HG02981 (cell line): ENCODE measurements around the gene DNAJA3.
A peak's percentile ranks its signal among the peaks of the same experiment; 100 is the strongest.

Experiments used
- ATAC-seq: cut with Tn5 transposase; IDR thresholded peaks from one replicate; pipeline ENCODE4 v1.9.1; 2021; ENCODE audit warnings: mild to moderate bottlenecking, moderate library complexity; ENCODE audit not compliant: unreplicated experiment

DNAJA3 gene

DNA sequence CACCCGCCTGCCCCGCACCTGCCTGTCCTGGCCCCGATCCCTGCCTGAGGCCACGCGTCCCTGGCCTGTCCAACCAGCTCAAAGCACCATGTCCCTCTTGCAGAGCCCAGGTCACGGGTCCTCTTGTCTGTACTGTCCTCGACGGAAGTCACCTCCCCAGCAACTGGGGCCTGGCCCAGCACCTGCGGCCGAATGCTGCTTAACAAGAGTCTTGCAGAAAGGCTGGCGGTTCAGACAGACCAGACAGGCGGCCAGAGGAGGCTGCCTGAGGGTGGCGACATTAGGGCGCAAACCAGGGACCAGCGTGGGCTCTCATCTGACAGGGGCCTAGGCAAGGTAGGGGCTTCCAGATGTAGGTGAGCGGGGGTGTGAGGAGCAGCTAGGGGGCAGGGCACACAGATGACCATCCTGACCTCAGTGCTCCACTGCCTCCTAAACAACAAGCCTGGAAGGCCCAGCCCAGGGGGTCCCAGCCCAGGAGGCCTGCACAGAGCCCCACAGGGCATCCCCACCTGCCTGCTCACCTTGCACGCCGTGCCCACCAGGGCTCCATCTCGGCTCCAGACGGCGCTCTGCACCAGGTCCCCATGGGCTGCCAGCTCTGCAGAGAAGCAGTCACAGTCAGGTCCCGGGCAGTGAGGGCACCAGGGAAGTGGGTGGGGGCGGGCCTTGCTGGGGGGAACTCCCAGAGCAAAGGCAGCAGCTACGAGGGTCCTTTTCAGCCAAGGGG, 20.5 kb upstream of the DNAJA3 start:
- no peak for ATAC-seq

DNA sequence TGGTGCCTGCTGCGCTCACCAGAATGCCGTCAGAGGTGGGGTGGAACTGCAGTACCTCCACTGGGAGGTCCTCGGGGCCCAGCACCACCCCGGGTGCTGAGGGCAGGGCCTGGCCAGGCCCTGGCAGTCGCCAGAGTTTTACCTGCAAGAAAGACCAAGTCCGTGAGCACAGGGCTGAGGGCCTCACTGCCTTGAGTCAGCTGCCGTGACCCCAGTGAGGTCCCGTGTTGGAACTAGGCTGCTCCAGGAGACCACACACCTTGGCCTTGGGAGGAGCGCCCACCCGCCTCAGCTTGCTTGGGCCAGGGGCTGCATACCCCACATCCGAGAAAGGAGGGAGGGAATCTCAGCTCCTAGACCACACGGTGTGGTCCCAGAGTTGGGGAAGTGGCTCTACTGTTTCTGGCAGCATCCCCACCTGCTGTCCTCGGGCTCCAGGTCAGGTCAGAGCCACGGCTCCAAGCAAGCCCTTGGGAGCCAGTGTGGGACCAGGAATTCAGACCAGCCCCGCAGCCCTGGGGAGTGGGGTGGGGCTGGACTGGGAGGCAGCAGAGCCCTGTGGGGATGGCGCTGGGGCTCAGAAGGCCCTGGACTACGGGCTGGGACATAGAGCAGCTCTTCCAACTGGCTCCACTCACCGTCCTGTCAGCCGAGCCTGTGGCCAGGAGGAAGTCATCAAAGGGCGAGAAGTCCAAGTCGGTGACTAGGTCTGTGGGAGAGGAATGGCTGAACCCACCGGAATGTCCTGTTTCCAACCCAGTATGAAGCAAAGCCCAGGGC, 17.9 kb upstream of the DNAJA3 start:
- no peak for ATAC-seq

DNA sequence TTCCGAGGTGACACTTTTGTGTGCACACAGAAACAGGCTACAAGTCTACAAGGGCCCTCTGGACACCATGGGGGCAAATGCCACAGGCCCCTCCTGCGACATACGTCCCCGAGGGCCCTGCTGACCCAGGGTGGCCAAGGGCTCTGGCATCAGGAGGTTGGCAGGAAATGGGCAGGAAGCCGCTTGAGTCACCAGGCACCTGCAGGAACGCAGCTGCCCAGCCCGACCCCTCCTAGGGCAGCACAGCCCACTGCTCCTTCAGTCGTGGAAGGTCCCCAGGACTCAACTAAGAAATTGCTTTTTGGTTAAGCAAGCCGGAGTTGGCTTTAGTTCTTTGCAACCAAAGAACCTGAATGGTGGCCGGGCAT, 17.4 kb upstream of the DNAJA3 start:
- no peak for ATAC-seq

DNA sequence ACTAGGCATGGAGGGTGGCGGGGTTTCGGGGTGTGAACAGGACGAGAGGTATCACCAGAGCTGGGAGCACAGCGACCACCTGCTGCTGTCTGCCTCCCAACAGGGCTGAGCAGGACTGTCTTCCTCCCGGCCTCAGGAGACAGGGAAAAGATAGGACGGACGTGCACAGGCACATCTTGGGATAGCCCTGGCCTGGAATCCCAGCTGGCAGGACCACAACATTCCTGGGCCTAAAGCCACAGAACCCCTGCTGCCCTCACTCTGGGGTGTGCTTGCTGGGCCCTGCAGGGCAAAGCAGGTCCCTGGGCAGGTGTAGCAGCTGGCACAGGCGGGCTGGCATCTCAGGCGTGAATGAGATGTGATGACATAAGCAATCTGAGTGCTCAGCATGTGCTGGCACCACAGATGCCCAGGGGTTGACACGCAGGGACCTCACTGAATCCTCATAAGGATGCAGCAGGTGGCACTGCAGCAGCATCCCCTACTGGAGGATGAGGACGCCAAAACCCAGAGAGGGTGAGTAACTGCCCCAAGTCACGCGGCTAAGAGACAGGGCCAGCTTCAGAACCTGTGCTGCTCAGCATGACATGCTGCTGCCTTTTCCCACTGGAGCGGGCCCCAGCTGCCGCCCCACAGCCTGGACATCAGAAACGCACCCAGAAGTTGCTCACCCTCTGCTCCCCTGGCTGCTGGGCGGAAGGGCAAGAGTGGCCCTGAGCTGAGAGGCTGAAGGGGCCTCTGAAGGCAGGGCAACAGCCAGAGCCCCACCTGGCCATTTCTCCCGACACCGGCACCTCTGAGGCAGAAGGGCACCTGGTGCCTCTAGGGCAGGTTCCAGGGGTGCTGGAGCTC, 16.4 kb upstream of the DNAJA3 start:
- no peak for ATAC-seq

DNA sequence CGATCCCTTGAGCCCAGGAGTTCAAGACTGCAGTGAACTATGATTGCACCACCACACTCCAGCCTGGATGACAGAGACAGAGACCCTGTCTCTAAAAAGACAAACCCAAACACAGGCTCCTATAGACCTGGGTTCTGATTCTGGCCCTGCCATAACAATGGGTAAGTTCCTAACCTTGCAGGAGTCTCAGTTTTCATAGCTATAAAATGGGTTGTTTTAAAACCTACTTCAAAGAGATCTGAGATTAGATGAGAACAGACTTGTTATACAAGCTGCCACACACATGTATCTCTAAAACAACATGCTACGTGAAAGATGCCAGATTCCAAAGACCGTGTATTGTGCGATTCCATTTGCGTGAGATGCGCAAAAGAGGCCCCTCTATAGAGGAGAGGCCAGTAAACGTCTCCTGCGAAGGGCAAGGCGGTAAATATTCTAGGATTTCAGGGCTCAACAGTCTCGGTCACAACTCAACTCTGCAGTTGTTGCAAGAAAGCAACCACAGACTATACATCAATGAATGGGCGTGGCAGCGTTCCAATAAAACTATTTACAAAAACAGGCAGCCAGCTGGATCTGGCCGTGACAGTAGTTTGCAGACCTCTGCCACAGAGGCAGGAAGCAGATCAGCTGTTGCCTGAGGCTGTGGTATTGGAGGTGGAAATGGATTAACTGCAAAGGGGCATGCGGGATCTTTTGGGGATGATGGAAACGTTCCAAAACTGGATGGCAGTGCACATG, 15.2 kb upstream of the DNAJA3 start:
- ATAC-seq: no peak

DNA sequence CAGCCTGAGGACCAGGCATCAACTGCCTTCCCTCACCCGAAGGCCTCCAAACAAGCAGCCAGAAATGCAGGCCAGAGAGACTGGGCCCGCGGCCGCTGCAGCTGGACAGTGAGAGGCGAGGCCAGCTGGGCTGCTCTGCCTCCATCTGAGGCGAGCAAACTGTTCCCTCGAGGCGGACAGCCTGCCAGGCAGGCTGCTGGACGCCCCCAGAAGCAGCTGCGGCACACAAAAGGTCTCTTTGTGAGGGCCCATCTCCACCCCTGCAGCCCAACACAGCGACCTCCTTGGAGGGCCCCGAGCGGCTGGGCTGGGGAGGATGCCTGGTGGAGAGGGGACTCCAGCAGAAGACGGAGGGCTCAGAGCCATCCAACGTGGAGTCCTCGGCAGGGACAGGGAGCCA, 14.0 kb upstream of the DNAJA3 start:
- ATAC-seq: no peak

DNA sequence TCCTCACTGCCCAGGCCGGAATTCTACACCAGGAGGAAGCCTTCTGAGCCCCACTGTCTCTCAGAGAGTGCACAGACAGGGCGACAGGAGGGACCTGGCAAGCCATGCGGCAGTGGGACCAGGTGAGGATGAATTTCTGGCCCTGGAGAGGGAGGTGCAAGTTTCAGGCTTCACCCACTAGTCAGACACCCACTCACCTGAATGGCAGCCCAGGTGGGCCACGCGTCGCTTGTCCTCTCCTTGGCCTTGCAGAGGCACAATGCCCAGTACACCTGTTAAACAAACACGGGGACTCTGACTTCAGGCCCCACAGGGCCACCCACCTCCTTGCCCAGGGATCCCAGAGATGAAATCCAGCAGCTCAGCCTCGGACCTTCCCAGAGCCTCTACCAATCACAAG, 13.5 kb upstream of the DNAJA3 start:
- no peak for ATAC-seq

DNA sequence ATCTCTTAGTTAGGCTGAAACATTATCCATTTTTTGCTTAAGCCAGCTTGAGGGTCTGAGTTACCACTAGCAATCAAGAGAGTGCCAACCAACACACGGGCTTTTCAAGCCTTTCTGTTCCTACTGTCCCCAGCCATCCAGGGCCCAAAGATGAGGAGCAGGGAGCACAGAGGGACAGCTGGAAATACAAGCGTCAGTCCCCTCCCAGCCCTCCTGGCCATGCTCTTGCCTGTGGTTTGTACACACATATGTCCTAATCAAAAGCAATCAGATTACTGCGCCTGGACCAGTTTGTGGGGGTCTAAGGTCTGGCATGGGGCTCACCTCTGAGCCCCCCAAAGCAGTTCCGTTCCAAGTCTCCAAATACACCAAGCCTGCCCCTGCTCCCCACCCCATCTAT, 12.8 kb upstream of the DNAJA3 start:
- ATAC-seq: no peak

DNA sequence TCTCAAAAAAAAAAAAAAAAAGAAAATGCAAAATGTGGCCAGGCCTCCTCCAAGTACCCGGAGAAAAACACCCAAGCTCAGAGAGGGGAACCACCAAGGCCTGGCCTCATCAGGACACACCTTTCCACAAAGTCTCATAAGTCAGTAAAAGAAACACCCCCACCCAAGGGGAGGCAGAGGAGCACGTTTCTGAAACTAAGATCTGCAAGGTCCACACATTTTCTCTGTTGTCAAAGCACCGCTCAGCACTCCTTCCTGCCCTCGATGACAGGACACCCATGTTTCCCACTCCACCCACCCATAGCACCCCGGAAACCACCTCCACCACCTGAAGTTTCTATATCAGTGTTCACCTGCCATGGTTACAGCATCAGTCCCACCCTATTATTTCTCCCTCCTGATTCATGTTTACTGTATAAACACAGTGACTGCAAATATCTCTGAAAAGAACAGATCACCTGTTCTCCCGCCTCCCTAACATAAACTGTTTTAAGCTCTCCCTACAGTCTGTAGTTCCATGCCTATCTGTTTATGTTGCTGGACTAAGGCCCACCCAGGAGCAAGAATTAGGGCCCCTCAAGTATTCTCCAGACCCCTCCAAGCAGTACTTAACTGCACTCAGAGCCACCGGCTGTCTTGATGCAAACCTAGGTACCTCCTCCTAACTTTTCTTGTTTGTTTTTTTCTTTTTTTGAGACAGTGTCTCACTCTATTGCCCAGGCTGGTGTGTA, 11.3 kb upstream of the DNAJA3 start:
- peak; percentile 58 for ATAC-seq

DNA sequence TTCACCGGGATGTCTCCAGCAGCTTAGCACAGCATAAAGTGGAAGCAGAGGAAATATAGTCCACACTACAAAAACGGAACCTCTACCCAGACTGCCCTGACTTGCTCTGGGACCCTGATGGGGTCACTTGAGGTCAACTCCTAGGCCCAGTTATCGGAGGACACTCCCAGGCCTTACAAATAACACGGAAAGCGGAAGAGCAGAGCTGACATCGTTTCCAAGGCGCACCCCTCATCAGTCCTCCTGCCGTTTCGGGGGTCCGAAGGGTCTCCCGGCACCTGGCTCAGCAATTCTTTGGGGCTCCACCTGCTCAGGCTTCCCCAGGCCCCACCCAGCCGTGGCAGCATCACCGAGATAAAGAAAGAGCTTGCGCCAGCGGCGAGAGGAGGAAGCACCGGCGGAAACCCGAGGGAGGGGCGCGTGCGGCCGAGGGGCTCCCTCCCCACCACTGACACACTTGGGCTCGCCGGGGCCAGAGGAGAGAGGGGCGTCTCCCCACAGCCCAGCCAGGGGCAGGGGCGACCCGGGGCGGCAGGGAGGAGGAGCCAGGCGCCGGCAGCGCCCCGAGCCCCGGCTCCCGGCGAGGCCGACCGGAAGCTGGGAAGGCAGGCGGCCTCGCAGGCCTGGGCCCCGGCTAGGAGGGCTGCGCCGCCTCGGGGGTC, 10.0 kb upstream of the DNAJA3 start:
- ATAC-seq: no peak

DNA sequence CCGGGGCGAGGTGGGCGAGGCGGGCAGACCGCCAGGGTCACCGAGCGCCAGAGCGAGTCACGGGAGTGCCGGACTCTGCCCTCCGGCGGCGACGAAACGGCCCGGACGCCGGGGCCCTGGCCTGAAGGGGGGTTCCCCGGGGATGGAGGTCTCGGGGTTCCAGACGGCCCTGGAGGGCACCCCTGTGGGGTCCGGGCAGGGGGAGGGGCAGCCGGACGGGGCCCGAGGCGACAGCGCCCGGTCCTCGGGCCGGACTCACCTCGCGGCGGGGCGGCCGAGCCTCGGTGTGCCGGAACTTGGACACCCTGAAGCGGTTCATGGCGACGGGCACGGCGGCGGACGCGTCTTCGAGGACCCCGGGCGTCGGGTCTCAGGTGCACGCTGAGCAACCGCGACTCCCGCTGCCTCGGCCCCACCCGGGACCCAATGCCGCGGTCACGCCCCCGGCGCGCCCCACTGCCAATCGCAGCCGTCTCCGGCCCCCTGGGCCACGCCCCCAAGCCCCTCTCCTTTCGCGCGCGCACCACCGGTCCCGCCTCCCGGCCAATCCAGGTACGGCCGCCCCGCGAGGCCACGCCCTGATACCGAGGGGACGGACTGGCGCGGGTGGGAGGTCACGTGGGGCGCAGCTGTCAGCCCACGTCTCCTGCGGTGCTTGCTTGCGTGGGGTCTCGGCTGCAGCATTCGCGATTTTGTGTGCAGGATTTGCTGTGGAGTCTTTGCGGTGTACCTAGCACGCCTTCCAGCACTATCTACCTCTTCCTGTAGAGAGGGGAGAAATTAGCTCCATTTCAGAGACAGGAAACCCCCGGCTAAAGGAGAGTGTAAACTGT, 9.3 kb upstream of the DNAJA3 start, which contains the start of gene CORO7:
TSS of gene CORO7 (minus strand) at position 397 of the 833 bp plus-strand sequence. CDS start at position 319, 78 bp downstream.
- peak; percentile 60 for ATAC-seq

DNA sequence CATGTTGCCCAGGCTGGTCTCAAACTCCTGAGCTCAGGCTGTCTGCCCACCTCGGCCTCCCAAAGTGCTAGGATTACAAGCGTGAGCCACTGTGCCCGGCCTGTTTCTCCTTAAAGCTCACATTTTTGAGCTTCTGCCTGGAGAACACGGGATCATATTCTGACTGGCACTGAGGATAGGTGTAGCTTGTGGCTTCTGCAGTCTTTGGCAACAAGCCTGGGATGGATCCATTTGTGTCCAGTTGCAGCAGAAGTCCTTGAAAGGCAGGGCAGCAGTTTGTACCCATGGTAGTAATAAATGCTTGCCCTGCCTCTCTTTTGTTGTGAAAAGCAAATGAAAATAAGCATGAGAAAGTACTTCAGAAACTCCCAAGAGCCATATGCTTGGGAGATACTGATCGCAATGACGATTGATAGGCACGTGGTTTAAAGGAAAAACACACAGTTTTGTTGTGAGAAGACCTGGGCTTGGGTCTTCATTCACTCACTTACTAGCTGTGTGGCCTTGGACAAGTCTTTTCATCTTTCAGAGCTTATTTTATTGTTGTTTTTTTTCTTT, 6.2 kb upstream of the DNAJA3 start:
- ATAC-seq: no peak

DNA sequence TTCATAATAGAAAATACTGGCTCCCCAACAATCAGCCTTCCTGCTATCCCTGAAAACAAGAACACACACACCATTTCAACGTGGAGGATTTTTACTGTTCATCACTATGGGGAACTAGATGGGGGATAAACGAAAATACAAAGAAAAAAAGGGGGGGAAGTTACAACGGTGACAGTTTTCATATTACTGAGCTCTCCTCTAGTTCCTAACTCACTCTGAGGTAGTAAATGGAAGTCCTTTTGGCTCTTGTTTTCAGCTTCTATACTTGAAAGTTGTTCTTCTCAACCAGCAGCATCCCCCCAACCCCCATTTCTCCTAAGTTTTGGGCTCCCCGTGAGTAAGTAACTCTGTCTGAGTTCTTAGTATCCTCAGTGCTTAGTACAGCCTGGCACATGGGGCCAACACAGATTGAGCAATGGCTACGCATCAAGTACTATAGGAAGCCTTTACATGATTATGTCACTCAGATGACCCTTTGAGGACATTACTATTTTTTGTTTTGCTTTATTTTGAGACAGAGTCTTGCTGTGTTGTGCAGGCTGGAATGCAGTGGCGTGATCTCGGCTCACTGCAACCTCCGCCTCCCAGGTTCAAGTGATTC, 5.1 kb upstream of the DNAJA3 start:
- no peak for ATAC-seq

DNA sequence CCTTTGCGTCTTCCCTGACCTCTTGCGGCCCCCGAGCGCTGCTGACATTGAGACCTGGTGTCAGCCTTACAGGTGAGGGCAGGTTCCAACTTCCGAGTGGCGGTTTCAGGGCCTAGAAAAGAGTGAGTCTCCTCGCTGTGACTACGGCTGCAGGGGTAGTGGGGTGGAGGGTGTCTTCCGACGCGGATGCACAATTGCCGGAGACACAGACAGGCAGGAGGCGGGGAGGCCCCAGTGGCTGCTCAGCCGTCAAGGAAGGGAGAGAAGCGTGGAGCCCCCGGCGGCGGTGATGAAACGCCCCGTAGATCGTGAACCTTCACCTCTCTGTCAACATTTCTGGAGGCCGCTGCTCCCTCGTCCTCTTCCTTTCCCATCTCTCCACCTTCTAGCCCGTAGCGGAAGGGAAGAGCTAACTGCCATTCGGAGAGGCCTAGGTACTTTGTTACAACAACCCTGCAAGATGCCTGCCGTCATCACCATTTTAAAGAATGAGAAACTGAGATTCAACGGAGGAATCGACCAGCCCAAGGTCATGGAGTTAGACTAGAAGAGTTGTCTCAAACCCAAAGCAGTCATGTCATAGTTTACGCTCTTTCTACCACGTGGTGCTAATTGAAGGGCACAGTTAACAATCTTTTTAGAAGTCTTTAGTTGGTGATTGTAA, 485 bp downstream of the DNAJA3 start:
- ATAC-seq: peak; percentile 26

DNA sequence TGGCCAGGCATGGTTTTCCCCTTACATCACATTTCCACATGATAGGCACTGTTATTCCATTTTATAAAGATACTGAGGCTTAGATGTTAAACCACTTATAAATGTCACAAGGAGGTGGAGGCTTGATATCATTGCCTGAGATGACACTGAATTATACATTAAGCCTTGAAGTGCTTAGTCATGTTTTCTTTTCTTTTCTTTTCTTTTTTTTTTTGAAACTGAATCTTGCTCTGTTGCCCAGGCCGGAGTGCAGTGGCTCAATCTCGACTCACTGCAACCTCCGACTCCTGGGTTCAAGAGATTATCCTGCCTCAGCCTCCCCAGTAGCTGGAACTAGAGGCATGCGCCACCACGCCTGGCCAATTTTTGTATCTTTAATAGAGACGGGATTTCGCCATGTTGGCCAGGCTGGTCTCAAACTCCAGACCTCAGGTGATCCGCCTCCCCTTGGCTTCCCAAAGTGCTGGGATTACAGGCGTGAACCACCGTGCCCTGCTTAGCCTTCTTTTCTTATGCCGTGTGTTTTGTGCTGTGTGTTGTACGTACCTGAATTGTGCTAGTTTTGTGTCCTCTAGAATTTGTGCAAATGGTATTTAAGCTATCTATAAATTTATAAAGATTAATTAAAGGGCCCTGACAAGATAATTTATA, 1.2 kb downstream of the DNAJA3 start:
- ATAC-seq: no peak

DNA sequence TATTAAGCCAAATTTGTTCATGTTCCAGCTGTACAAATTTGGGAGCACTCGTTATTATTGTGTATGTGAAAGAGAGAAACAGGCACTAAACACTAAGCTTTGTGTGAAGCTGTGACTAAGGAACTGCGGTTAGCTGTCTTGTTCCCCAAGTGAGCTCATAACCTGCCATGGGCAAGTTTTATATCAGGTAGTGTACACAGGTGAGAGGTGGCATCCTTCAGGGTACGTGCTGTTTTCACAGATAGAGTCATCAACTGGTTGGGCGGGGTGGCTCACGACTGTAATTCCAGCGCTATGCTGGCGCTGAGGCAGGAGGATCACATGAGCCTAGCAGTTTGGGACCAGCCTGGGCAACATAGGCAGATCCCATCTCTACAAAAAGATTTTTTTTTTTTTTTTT, 2.8 kb downstream of the DNAJA3 start:
- ATAC-seq: no peak

DNA sequence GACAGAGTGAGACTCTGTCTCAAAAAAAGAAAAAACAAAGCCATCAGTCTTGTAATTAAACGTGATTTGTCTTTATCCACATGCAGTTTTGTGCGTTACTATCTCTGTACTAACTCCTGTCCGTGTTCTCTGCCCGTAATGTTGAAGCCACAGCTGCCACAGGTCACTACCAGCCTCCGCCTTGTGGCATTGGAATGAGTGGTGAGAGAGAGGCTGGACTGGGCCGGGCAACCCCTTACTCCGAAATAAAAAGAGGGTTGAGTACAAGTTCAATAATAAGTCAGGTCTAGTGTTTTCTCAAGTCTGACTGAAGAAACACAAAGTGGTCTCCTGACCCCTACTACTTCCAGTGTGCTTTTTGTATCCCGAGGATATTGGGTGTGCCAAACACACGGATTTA, 5.4 kb downstream of the DNAJA3 start:
- ATAC-seq: no peak
